ENCODE data around the gene ZNF516.

- TF ChIP-seq NR2C2 (IDR thresholded peaks at IDR 0.05; ENCODE audit: borderline replicate concordance, control insufficient read depth, insufficient read length, low read depth) = no peak
- no peak for TF ChIP-seq BMI1 (IDR thresholded peaks at IDR 0.05; ENCODE audit: borderline replicate concordance)
- no peak for TF ChIP-seq SRF (IDR thresholded peaks at IDR 0.05; ENCODE audit: low read depth in 2 of 2, low read length in 2 of 2)
- TF ChIP-seq CTCF (IDR thresholded peaks at IDR 0.05 in 2 of 3, conservative IDR thresholded peaks at IDR 0.05 in 1 of 3; ENCODE audit: control insufficient read depth in 2 of 3, extremely low read depth in 1 of 3, insufficient read depth in 1 of 3, low read depth in 3 of 3, low read length in 3 of 3) = no peak
- TF ChIP-seq EZH2 (IDR thresholded peaks at IDR 0.05; ENCODE audit: borderline replicate concordance, control insufficient read depth, low read depth, low read length) = no peak
- no peak for TF ChIP-seq E2F4 (IDR thresholded peaks at IDR 0.05; ENCODE audit: low read depth, low read length)
- no peak for TF ChIP-seq FOS (IDR thresholded peaks at IDR 0.05; ENCODE audit: borderline replicate concordance, extremely low read depth, insufficient read length)
Measured at GRCh38 chr18:76530846-76531245, 35.8 kb upstream of the ZNF516 start.

Measured in GM12878 (cell line).